Erythroblast (primary cell): Measurements from ENCODE around the gene SSBP4.

Experiments
- GATA1 ChIP-seq: IDR thresholded peaks from 2 replicates; pipeline ENCODE4 v1.6.1; 2011; ENCODE audit warnings: low read depth, mild to moderate bottlenecking, control low read depth, low read length, moderate library complexity
- POLR2A ChIP-seq: IDR thresholded peaks from 2 replicates; pipeline ENCODE4 v1.6.1; 2011; ENCODE audit warnings: mild to moderate bottlenecking, low read length

GRCh38 chr19:18418029-18418482 lies 1.1 kb upstream of the SSBP4 start:
- TF ChIP-seq POLR2A, result no peak
- no peak for TF ChIP-seq GATA1
